Pons (tissue), 1 donor: Measurements from ENCODE around the gene NTM.

ENCODE experiments used
- DNase-seq: peaks from one replicate; pipeline ENCODE4 v3.0.0-alpha.2; 2016; ENCODE audit warnings: low spot score

NTM gene

GRCh38 chr11:131373095-131373725 lies 2.8 kb downstream of the NTM start:
- DNase-seq, result no peak

GRCh38 chr11:131373756-131374155 lies 3.3 kb downstream of the NTM start:
- no peak for DNase-seq

GRCh38 chr11:131375421-131375820 lies 5.0 kb downstream of the NTM start:
- no peak for DNase-seq

GRCh38 chr11:131375915-131376314 lies 5.5 kb downstream of the NTM start:
- DNase-seq, result peak; percentile 29

- DNase-seq, result no peak
Measured at GRCh38 chr11:131378931-131379330, 8.5 kb downstream of the NTM start.

- DNase-seq, result no peak
Measured at GRCh38 chr11:131385763-131386390, 15.5 kb downstream of the NTM start.

GRCh38 chr11:131386408-131386807 lies 16.0 kb downstream of the NTM start:
- DNase-seq, result no peak

- DNase-seq, result no peak
Measured at GRCh38 chr11:131388030-131388429, 17.6 kb downstream of the NTM start.

- DNase-seq, result no peak
Measured at GRCh38 chr11:131389582-131389981, 19.2 kb downstream of the NTM start.

- DNase-seq, result no peak
Measured at GRCh38 chr11:131391176-131391575, 20.8 kb downstream of the NTM start.

GRCh38 chr11:131392528-131393255 lies 22.3 kb downstream of the NTM start:
- DNase-seq, result peak; percentile 62

GRCh38 chr11:131393691-131394090 lies 23.3 kb downstream of the NTM start:
- DNase-seq, result no peak

- no peak for DNase-seq
Measured at GRCh38 chr11:131397675-131398074, 27.3 kb downstream of the NTM start.

GRCh38 chr11:131402040-131402439 lies 31.6 kb downstream of the NTM start:
- DNase-seq, result no peak

- DNase-seq, result no peak
Measured at GRCh38 chr11:131404010-131404409, 33.6 kb downstream of the NTM start.

- peak; percentile 61 for DNase-seq
Measured at GRCh38 chr11:131408025-131408640, 37.7 kb downstream of the NTM start.

- DNase-seq, result no peak
Measured at GRCh38 chr11:131409345-131409744, 38.9 kb downstream of the NTM start.

- DNase-seq, result no peak
Measured at GRCh38 chr11:131411636-131412035, 41.2 kb downstream of the NTM start.

GRCh38 chr11:131412061-131412460 lies 41.6 kb downstream of the NTM start:
- DNase-seq, result no peak

- DNase-seq, result no peak
Measured at GRCh38 chr11:131413217-131413616, 42.8 kb downstream of the NTM start.

GRCh38 chr11:131418189-131418588 lies 47.8 kb downstream of the NTM start:
- DNase-seq, result no peak

- no peak for DNase-seq
Measured at GRCh38 chr11:131421066-131421855, 50.8 kb downstream of the NTM start.
